H1 (cell line): Measurements from ENCODE around the gene WDR90. TPM values are rescaled to one million over a fixed set of nuclear protein-coding genes. Genes with fewer than 3 reads are reported as not detected.

Experiments
- CTCF ChIA-PET: fragments of 300-600 bp; sonication (Branson Sonifier 250); formaldehyde crosslinking; loops from one replicate; lab custom pipeline; 2021; ENCODE audit not compliant: partially characterized antibody; lab: Charles Lee
- POLR2A ChIA-PET: fragments of 300-600 bp; sonication (Branson Sonifier 250); formaldehyde crosslinking; loops from one replicate; lab custom pipeline; 2021; ENCODE audit warnings: inconsistent platforms; ENCODE audit not compliant: partially characterized antibody; lab: Charles Lee
- DNase-seq, 2 experiments: peaks; one replicate each; pipeline versions ENCODE4 v3.0.0 to v3.0.0-alpha.2; 2010 to 2022; ENCODE audit warnings: low spot score in 2 of 2, low read depth in 1 of 2, mixed read lengths in 1 of 2
- FAIRE-seq: peaks from 2 replicates; lab custom pipeline; 2011; peaks lifted over from hg19 to GRCh38; lab: Jason Lieb, UNC
- H2AFZ ChIP-seq: 2 replicates; pipeline ENCODE4 v1.8.1; 2012; ENCODE audit warnings: low read length, inconsistent platforms
- H2AK5ac ChIP-seq: 2 replicates; pipeline ENCODE4 v1.6.1; 2013; ENCODE audit warnings: low read depth, low read length
- H2BK120ac ChIP-seq: replicated peaks from 2 replicates; pipeline ENCODE3; 2013; ENCODE audit warnings: low read depth, low read length, inconsistent platforms
- H2BK12ac ChIP-seq: 2 replicates; pipeline ENCODE4 v1.6.1; 2013; ENCODE audit warnings: low read depth, low read length
- H2BK15ac ChIP-seq: 2 replicates; pipeline ENCODE4 v1.6.1; 2013; ENCODE audit warnings: low read length
- H2BK20ac ChIP-seq: 2 replicates; pipeline ENCODE4 v1.6.1; 2013; ENCODE audit warnings: low read length
- H2BK5ac ChIP-seq: 2 replicates; pipeline ENCODE4 v1.6.1; 2013; ENCODE audit warnings: low read depth, low read length
- H3K14ac ChIP-seq: 2 replicates; pipeline ENCODE4 v1.6.1; 2013; ENCODE audit warnings: inconsistent platforms; ENCODE audit not compliant: insufficient read length
- H3K18ac ChIP-seq: 2 replicates; pipeline ENCODE4 v1.6.1; 2013; ENCODE audit warnings: low read length; ENCODE audit errors: extremely low read depth
- H3K23ac ChIP-seq: 2 replicates; pipeline ENCODE4 v1.6.1; 2013; ENCODE audit warnings: inconsistent platforms; ENCODE audit not compliant: insufficient read length
- H3K23me2 ChIP-seq: 2 replicates; pipeline ENCODE4 v1.6.1; 2013; ENCODE audit warnings: low read depth, low read length
- H3K27ac ChIP-seq: 2 replicates; pipeline ENCODE4 v1.6.1; 2011; ENCODE audit warnings: low read depth, low read length, inconsistent platforms
- H3K27me3 ChIP-seq, 4 experiments: replicated peaks in 1 of 4; 1 replicate in 1 of 4; 2 replicates in 3 of 4; pipeline versions ENCODE4 v1.6.1 to v1.8.1; 2011 to 2013; ENCODE audit warnings: low read length in 3 of 4, mild to moderate bottlenecking in 3 of 4, inconsistent platforms in 2 of 4, mixed read lengths in 2 of 4, moderate library complexity in 1 of 4; ENCODE audit not compliant: control insufficient read depth in 3 of 4, insufficient read depth in 3 of 4; ENCODE audit errors: extremely low read depth in 1 of 4
- H3K36me3 ChIP-seq, 4 experiments: 2 replicates each; pipeline versions ENCODE4 v1.6.1 to v1.8.1; 2011 to 2013; ENCODE audit warnings: mild to moderate bottlenecking in 4 of 4, low read length in 3 of 4, moderate library complexity in 2 of 4, control low read depth in 1 of 4, inconsistent platforms in 1 of 4; ENCODE audit not compliant: insufficient read depth in 4 of 4, control insufficient read depth in 2 of 4
- H3K4ac ChIP-seq: replicated peaks from 2 replicates; pipeline ENCODE3; 2013; ENCODE audit warnings: low read length, low read depth, mixed read lengths, inconsistent platforms; ENCODE audit not compliant: insufficient read length
- H3K4me1 ChIP-seq, 4 experiments: replicated peaks in 1 of 4; 1 replicate in 1 of 4; 2 replicates in 3 of 4; pipeline versions ENCODE4 v1.6.1 to v1.8.1; 2011 to 2013; ENCODE audit warnings: low read length in 3 of 4, inconsistent platforms in 2 of 4, mixed read lengths in 1 of 4; ENCODE audit not compliant: insufficient read depth in 4 of 4, control insufficient read depth in 3 of 4
- H3K4me2 ChIP-seq, 2 experiments: 2 replicates each; pipeline versions ENCODE4 v1.6.1 to v1.8.1; 2011 to 2013; ENCODE audit warnings: low read depth in 2 of 2, low read length in 2 of 2, control low read depth in 1 of 2, inconsistent platforms in 1 of 2, mild to moderate bottlenecking in 1 of 2; ENCODE audit not compliant: insufficient read depth in 1 of 2
- H3K4me3 ChIP-seq, 4 experiments: fragments of 200-600, 300-600 bp in 1 of 4; sonication (generic), shearing (Covaris generic), sonication (Bioruptor Twin) in 1 of 4; 2 replicates each; pipeline versions ENCODE4 v1.5.1 to v1.8.1; 2011 to 2016; ENCODE audit warnings: low read length in 4 of 4, low read depth in 3 of 4, control low read depth in 2 of 4, inconsistent platforms in 2 of 4, mild to moderate bottlenecking in 2 of 4, mixed read lengths in 1 of 4, moderate library complexity in 1 of 4; ENCODE audit not compliant: insufficient read depth in 2 of 4; ENCODE audit errors: extremely low read depth in 1 of 4
- H3K56ac ChIP-seq: replicated peaks from 2 replicates; pipeline ENCODE3; 2013; ENCODE audit warnings: low read depth, mild to moderate bottlenecking, mixed read lengths, low read length, inconsistent platforms; ENCODE audit not compliant: insufficient read length
- H3K79me1 ChIP-seq: 2 replicates; pipeline ENCODE4 v1.6.1; 2013; ENCODE audit warnings: low read depth, low read length, control low read depth
- H3K79me2 ChIP-seq, 2 experiments: 2 replicates each; pipeline versions ENCODE4 v1.6.1 to v1.8.1; 2012 to 2013; ENCODE audit warnings: low read length in 2 of 2, mild to moderate bottlenecking in 2 of 2, inconsistent platforms in 1 of 2; ENCODE audit not compliant: insufficient read depth in 2 of 2, control insufficient read depth in 1 of 2
- H3K9ac ChIP-seq, 4 experiments: replicated peaks in 1 of 4; 1 replicate in 1 of 4; 2 replicates in 3 of 4; pipeline versions ENCODE4 v1.6.1 to v1.8.1; 2011 to 2013; ENCODE audit warnings: low read depth in 3 of 4, low read length in 3 of 4, control low read depth in 2 of 4, mild to moderate bottlenecking in 2 of 4, moderate library complexity in 2 of 4, inconsistent platforms in 1 of 4; ENCODE audit errors: extremely low read depth in 1 of 4
- H3K9me3 ChIP-seq, 2 experiments: 2 replicates each; pipeline versions ENCODE4 v1.6.1 to v1.8.1; 2012 to 2013; ENCODE audit warnings: mild to moderate bottlenecking in 2 of 2, moderate library complexity in 2 of 2, control low read depth in 1 of 2, inconsistent platforms in 1 of 2, low read depth in 1 of 2, low read length in 1 of 2, mixed read lengths in 1 of 2; ENCODE audit not compliant: insufficient read depth in 2 of 2
- H4K20me1 ChIP-seq, 2 experiments: replicated peaks in 1 of 2; 2 replicates each; pipeline versions ENCODE3 to v1.8.1; 2011 to 2013; ENCODE audit warnings: inconsistent platforms in 2 of 2, low read length in 2 of 2, mild to moderate bottlenecking in 1 of 2; ENCODE audit not compliant: insufficient read depth in 2 of 2, control insufficient read depth in 1 of 2
- H4K5ac ChIP-seq: 2 replicates; pipeline ENCODE4 v1.6.1; 2013; ENCODE audit warnings: low read length, low read depth, mixed read lengths, inconsistent platforms; ENCODE audit not compliant: insufficient read length
- H4K8ac ChIP-seq: 2 replicates; pipeline ENCODE4 v1.8.0; 2013; ENCODE audit warnings: mild to moderate bottlenecking, moderate library complexity, low read length, inconsistent platforms; ENCODE audit not compliant: insufficient read depth; ENCODE audit errors: extremely low read depth
- H4K91ac ChIP-seq: replicated peaks from 2 replicates; pipeline ENCODE3; 2013; ENCODE audit warnings: low read length, mixed read lengths, inconsistent platforms; ENCODE audit not compliant: insufficient read length
- BRCA1 ChIP-seq: IDR thresholded peaks from 2 replicates; pipeline ENCODE4 v1.6.1; 2012; ENCODE audit warnings: low read depth, low read length, improper control_type of control experiment
- CREB1 ChIP-seq: IDR thresholded peaks from 2 replicates; pipeline ENCODE4 v1.6.1; 2012; ENCODE audit warnings: inconsistent platforms
- CTCF ChIP-seq, 3 experiments: IDR thresholded peaks; 1 replicate in 2 of 3; 2 replicates in 1 of 3; pipeline versions ENCODE4 v1.5.1 to v1.6.1; 2011; ENCODE audit warnings: low read length in 3 of 3, mild to moderate bottlenecking in 3 of 3, inconsistent platforms in 2 of 3, low read depth in 1 of 3, moderate library complexity in 1 of 3; ENCODE audit not compliant: insufficient read depth in 1 of 3; ENCODE audit errors: control extremely low read depth in 1 of 3
- E2F6 ChIP-seq: IDR thresholded peaks from 2 replicates; pipeline ENCODE4 v1.6.1; 2012; ENCODE audit warnings: inconsistent platforms
- GABPA ChIP-seq: IDR thresholded peaks from 2 replicates; pipeline ENCODE4 v1.6.1; 2011; ENCODE audit warnings: mild to moderate bottlenecking, low read length, moderate library complexity, borderline replicate concordance; ENCODE audit not compliant: insufficient read depth
- MAX ChIP-seq: IDR thresholded peaks from 2 replicates; pipeline ENCODE4 v1.6.1; 2012; ENCODE audit warnings: inconsistent platforms
- SIX5 ChIP-seq: IDR thresholded peaks from 2 replicates; pipeline ENCODE4 v1.6.1; 2011; ENCODE audit warnings: mild to moderate bottlenecking, low read depth, low read length
- YY1 ChIP-seq: IDR thresholded peaks from 2 replicates; pipeline ENCODE4 v1.6.1; 2011; ENCODE audit warnings: low read depth, mild to moderate bottlenecking, low read length
- WGBS, 2 experiments: shearing (Covaris generic) in 1 of 2; methylation state at CpG; one replicate each; pipeline versions ENCODE4 v1.1.6 to v1.1.7; 2013 to 2015; ENCODE audit warnings: low lambda C conversion rate in 2 of 2, mixed read lengths in 2 of 2, inconsistent platforms in 1 of 2, low coverage in 1 of 2, missing lambda C conversion rate in 1 of 2; ENCODE audit not compliant: insufficient replicate concordance in 2 of 2, insufficient coverage in 1 of 2, insufficient read length in 1 of 2; ENCODE audit errors: extremely low coverage in 1 of 2, missing lambda C conversion rate in 1 of 2; 5-methylcytosine and 5-hydroxymethylcytosine counted together
- polyA plus RNA-seq, 7 experiments: library from polyadenylated mRNA; depleted of rRNA in 3 of 7; stranded (reverse) in 5 of 7; unstranded in 2 of 7; fragments of >200 nt in 5 of 7; fragments of 200-250 nt in 2 of 7; gene quantifications; 1 replicate in 5 of 7; 2 replicates in 1 of 7; 4 replicates in 1 of 7; pipeline versions ENCODE4 v1.2.1 to v1.2.3, GENCODE V29; 2011 to 2013; ENCODE audit warnings: missing spikeins in 2 of 7, mixed read lengths in 2 of 7
- total RNA-seq: library from RNA; stranded (reverse); fragmentation: NEBNext Ultra II Directional; extraction: Animal tissue kit (Norgen Biotek cat#: 25700); gene quantifications from 2 replicates; pipeline ENCODE4 v1.2.1, GENCODE V29; 2021

WDR90 gene
- total and polyA plus RNA-seq, 2 of the 8 experiments (the other 6 are each of a cell fraction or from before 2014, with no cell fraction given): 24.0 to 47.2 TPM

- Histone ChIP-seq H3K4me1 (peaks cover 0 to 17% (median 12%) of the 10 kb centered on the region in 4 experiments; a peak in 5 of 7 replicates), H3K36me3 (no peaks in the 10 kb centered on the region), H3K14ac (no peak overlapping the region), H3K4ac (no peak overlapping the region), H3K4me3 (no peak overlapping the region), H2BK12ac (no peak overlapping the region), H3K9me3 (no peaks in the 10 kb centered on the region), H2BK120ac (no peak overlapping the region), H3K27ac (no peak overlapping the region), H3K4me2 (no peak overlapping the region), H2AK5ac (no peak overlapping the region), H3K9ac (no peak overlapping the region), H2BK5ac (no peak overlapping the region), H2AFZ (no peak overlapping the region), H2BK15ac (no peak overlapping the region), H3K79me1 (no peaks in the 10 kb centered on the region), H3K27me3 (peaks cover 14 to 70% (median 47%) of the 10 kb centered on the region in 4 experiments), H3K23ac (no peak overlapping the region), H3K56ac (no peak overlapping the region), H4K5ac (no peak overlapping the region), H4K20me1 (peaks cover 5 to 9% of the 10 kb centered on the region in 2 experiments), H3K18ac (no peak overlapping the region), H3K79me2 (no peaks in the 10 kb centered on the region), H4K91ac (no peak overlapping the region), H2BK20ac (no peak overlapping the region), H3K23me2 (peaks cover 11% of the 10 kb centered on the region; the same call in 1 of the 2 replicates), H4K8ac (no peak overlapping the region)
- ChIA-PET POLR2A (interaction anchor here (1.5 to 20.9 kb wide), 4 partner anchors 10 to 74 kb away, joined by 5 to 353 read pairs (median 6); partner anchors contain the start of genes ANTKMT, CCDC78 and HAGHL), CTCF (interaction anchor here (0.9 to 33.4 kb wide), 25 partner anchors 9 to 392 kb away, joined by 3 to 977 read pairs (median 5); partner anchors contain the start of genes ANTKMT, CCDC78, CHTF18 and CIAO3)
- 19% methylated on average over 25 of the region's 25 CpGs; no CpG with 5 or more reads in 1 of the 2 experiments for WGBS, 2 experiments
- DNase-seq (peak in 1 of 2 experiments; percentile 95), FAIRE-seq (no peak)
- TF ChIP-seq GABPA (peak; percentile 78; the same call in 1 of the 2 replicates), SIX5 (no peak), CREB1 (0 out of 2 replicates have a peak, but pooled peaks have one; percentile 12), CTCF (IDR thresholded peaks at IDR 0.05; ENCODE audit: control extremely low read depth in 1 of 3, insufficient read depth in 1 of 3, low read depth in 1 of 3, low read length in 3 of 3) (peak; percentile 91 to 98 (median 95)), BRCA1 (no peak), E2F6 (peak; percentile 74; the same call in 1 of the 2 replicates), YY1 (0 out of 2 replicates have a peak, but pooled peaks have one; percentile 29), MAX (peak; percentile 46; the same call in 1 of the 2 replicates)
Measured at GRCh38 chr16:711548-712320, 62.6 kb downstream of the WDR90 start.
